K562 (cell line): ENCODE data around the gene MALSU1. TPM values are rescaled to one million over a fixed set of nuclear protein-coding genes. Genes with fewer than 3 reads are reported as not detected.

Experiments used
- ATAC-seq: fragments of 200-7000 bp; cut with Tn5 transposase; 3 replicates; pipeline ENCODE4 v1.9.1; 2020; ENCODE audit warnings: moderate library complexity
- BruUV-seq: library from RNA; stranded (reverse); fragments of 400-500 nt; replicated peaks from 2 replicates; lab custom pipeline; 2021; lab: Mats Ljungman, UMichigan
- CTCF ChIA-PET: fragments of 300-600 bp; formaldehyde crosslinking; extraction: SDS; loops from one replicate; lab custom pipeline; 2021; ENCODE audit warnings: low intra/inter-chr PET ratio; lab: Yijun Ruan, JAX
- POLR2A ChIA-PET: fragments of 300-600, 350-650 bp; sonication (Branson Sonifier 250); formaldehyde crosslinking; extraction: SDS; loops from one replicate; lab custom pipeline; 2021; ENCODE audit warnings: antibody characterized with exemption, inconsistent platforms; lab: Yijun Ruan, JAX
- DNase-seq, 4 experiments: peaks; one replicate each; pipeline versions ENCODE4 v3.0.0 to v3.0.0-alpha.2; 2011 to 2018; ENCODE audit warnings: low spot score in 3 of 4, mixed read lengths in 3 of 4; ENCODE audit errors: extremely low read depth in 1 of 4
- FAIRE-seq: peaks from 2 replicates; lab custom pipeline; 2011; peaks lifted over from hg19 to GRCh38; lab: Jason Lieb, UNC
- H2AFZ ChIP-seq: 2 replicates; pipeline ENCODE4 v1.6.0; 2011; ENCODE audit warnings: low read depth, low read length, control low read depth, inconsistent platforms
- H3K27ac ChIP-seq: fragments of 200-600 bp; 3 replicates; pipeline ENCODE4 v1.8.0; 2011; ENCODE audit warnings: low read depth, mild to moderate bottlenecking, control low read depth, inconsistent platforms, low read length, moderate library complexity, mixed read lengths; ENCODE audit errors: extremely low read depth
- H3K27me3 ChIP-seq, 2 experiments: fragments of 300-600 bp in 1 of 2; 2 replicates in 1 of 2; 3 replicates in 1 of 2; pipeline versions ENCODE4 v1.6.0 to v1.8.0; 2011; ENCODE audit warnings: inconsistent platforms in 2 of 2, low read length in 2 of 2, mild to moderate bottlenecking in 1 of 2, mixed read lengths in 1 of 2, moderate library complexity in 1 of 2; ENCODE audit not compliant: control insufficient read depth in 2 of 2, insufficient read depth in 2 of 2
- H3K36me3 ChIP-seq: fragments of 300-600 bp; 3 replicates; pipeline ENCODE4 v1.8.0; 2011; ENCODE audit warnings: mild to moderate bottlenecking, low read length, inconsistent platforms; ENCODE audit not compliant: control insufficient read depth, insufficient read depth
- H3K4me1 ChIP-seq, 2 experiments: fragments of 200-600 bp in 1 of 2; replicated peaks in 1 of 2; 2 replicates in 1 of 2; 3 replicates in 1 of 2; pipeline versions ENCODE4 v1.5.1 to v1.8.0; 2011; ENCODE audit warnings: inconsistent platforms in 2 of 2, low read length in 2 of 2, mild to moderate bottlenecking in 1 of 2, mixed read lengths in 1 of 2, moderate library complexity in 1 of 2; ENCODE audit not compliant: control insufficient read depth in 2 of 2, insufficient read depth in 2 of 2
- H3K4me2 ChIP-seq: 2 replicates; pipeline ENCODE4 v1.6.1; 2011; ENCODE audit warnings: low read length, control low read depth, inconsistent platforms, mixed read lengths; ENCODE audit not compliant: insufficient read depth
- H3K4me3 ChIP-seq: fragments of 200-600 bp; sonication (generic), shearing (Covaris generic); 2 replicates; pipeline ENCODE4 v1.5.1; 2016; ENCODE audit warnings: control low read depth, inconsistent platforms
- H3K79me2 ChIP-seq: fragments of 200-600 bp; 3 replicates; pipeline ENCODE4 v1.8.0; 2011; ENCODE audit warnings: low read length, inconsistent platforms; ENCODE audit not compliant: control insufficient read depth, insufficient read depth
- H3K9ac ChIP-seq, 2 experiments: 2 replicates each; pipeline versions ENCODE4 v1.6.0 to v1.6.1; 2011; ENCODE audit warnings: low read depth in 2 of 2, low read length in 2 of 2, control low read depth in 1 of 2, inconsistent platforms in 1 of 2, mild to moderate bottlenecking in 1 of 2, mixed read lengths in 1 of 2; ENCODE audit not compliant: insufficient read depth in 1 of 2
- H3K9me1 ChIP-seq: one replicate; pipeline ENCODE4 v1.6.0; 2011; ENCODE audit warnings: inconsistent platforms, mild to moderate bottlenecking, low read length, moderate library complexity; ENCODE audit not compliant: control insufficient read depth, insufficient read depth
- H3K9me3 ChIP-seq: replicated peaks from 2 replicates; pipeline ENCODE4 v1.5.1; 2011; ENCODE audit warnings: low read depth, low read length, inconsistent platforms; ENCODE audit not compliant: control insufficient read depth, insufficient read depth
- H4K20me1 ChIP-seq: replicated peaks from 2 replicates; pipeline ENCODE4 v1.6.1; 2011; ENCODE audit warnings: low read length, inconsistent platforms, mixed read lengths; ENCODE audit not compliant: control insufficient read depth, insufficient read depth
- ARNT ChIP-seq, 2 experiments: fragments of 450-650 bp; IDR thresholded peaks; 2 replicates each; pipeline ENCODE4 v1.6.1; 2016; ENCODE audit warnings: mild to moderate bottlenecking in 1 of 2
- EP300 ChIP-seq: IDR thresholded peaks from 2 replicates; pipeline ENCODE4 v1.6.1; 2012; ENCODE audit warnings: low read length, improper control_type of control experiment
- NBN ChIP-seq: fragments of 450-650 bp; IDR thresholded peaks from 2 replicates; pipeline ENCODE4 v1.6.1; 2016; ENCODE audit warnings: low read depth, mild to moderate bottlenecking
- NFIC ChIP-seq: fragments of 450-650 bp; IDR thresholded peaks from 2 replicates; pipeline ENCODE4 v1.6.1; 2017; ENCODE audit warnings: mild to moderate bottlenecking, inconsistent platforms
- NR2C1 ChIP-seq, 2 experiments: fragments of 450-650 bp; IDR thresholded peaks; 2 replicates each; pipeline ENCODE4 v1.6.1; 2017; ENCODE audit warnings: mild to moderate bottlenecking in 2 of 2, antibody characterized with exemption in 1 of 2, inconsistent platforms in 1 of 2, missing compliant biosample characterization in 1 of 2, missing genetic modification characterization in 1 of 2
- RBM39 ChIP-seq: fragments of 200-400 bp; formaldehyde crosslinking; optimal IDR thresholded peaks from 2 replicates; pipeline ENCODE3; 2018; ENCODE audit warnings: low read depth, low read length
- RUNX1 ChIP-seq: sonication (generic); IDR thresholded peaks from 2 replicates; pipeline ENCODE4 v1.6.1; 2016; ENCODE audit warnings: antibody characterized with exemption, low read depth
- ZFPM2 ChIP-seq: fragments of 250-450 bp; sonication (Bioruptor Pico); IDR thresholded peaks from 2 replicates; pipeline ENCODE4 v1.5.1; 2022; ENCODE audit warnings: mild to moderate bottlenecking
- ZNF639 ChIP-seq, 2 experiments: fragments of 200-800 bp in 1 of 2; sonication (Bioruptor generic) in 1 of 2; sonication (generic) in 1 of 2; formaldehyde crosslinking in 1 of 2; IDR thresholded peaks in 1 of 2; conservative IDR thresholded peaks in 1 of 2; 2 replicates each; pipeline versions ENCODE4 v1.5.0 to v1.6.1; 2016 to 2020; ENCODE audit warnings: missing compliant biosample characterization in 1 of 2, missing genetic modification characterization in 1 of 2, missing genetic modification reagents in 1 of 2
- WGBS: fragments of 100-300 bp; shearing (Covaris generic); methylation state at CpG from one replicate; pipeline ENCODE4 v1.1.6; 2016; ENCODE audit warnings: low coverage, mixed read lengths; ENCODE audit not compliant: insufficient coverage; ENCODE audit errors: missing lambda C conversion rate; 5-methylcytosine and 5-hydroxymethylcytosine counted together
- in situ Hi-C: fragments of 300-500 bp; cut with MboI; formaldehyde crosslinking; loops from 4 replicates; pipeline ENCODE4 v1.15.0; 2018; ENCODE audit warnings: inconsistent platforms, mixed read lengths
- intact Hi-C: fragments of 100-400 bp; cut with micrococcal nuclease; formaldehyde crosslinking; loops from 2 replicates; pipeline ENCODE4 v1.14.2; 2022
- polyA plus RNA-seq, 8 experiments: library from polyadenylated mRNA; depleted of rRNA in 4 of 8; stranded (reverse) in 5 of 8; unstranded in 3 of 8; fragments of >200 nt; fragmentation: Nextera tagmentation in 2 of 8; fragmentation: Illumina TruSeq in 1 of 8; extraction: Ambion mirVana in 2 of 8; extraction: Trizol in 1 of 8; gene quantifications; 2 replicates each; pipeline versions ENCODE4 v1.2.1 to v1.2.3, GENCODE V29; 2011 to 2014; ENCODE audit warnings: inconsistent platforms in 1 of 8, missing spikeins in 1 of 8
- total RNA-seq, 7 experiments: library from RNA; depleted of rRNA in 6 of 7; stranded (reverse); fragments of >200 nt in 6 of 7; fragmentation: Illumina TruSeq in 2 of 7; extraction: Trizol in 2 of 7; gene quantifications; 2 replicates each; pipeline versions ENCODE4 v1.2.1 to v1.2.3, GENCODE V29; 2011 to 2021; ENCODE audit warnings: low replicate concordance in 1 of 7
- TF ChIP-seq, protein P1 (sequence below): sonication (generic); formaldehyde crosslinking; IDR thresholded peaks from 2 replicates; pipeline ENCODE4 v1.8.0; 2022; ENCODE audit warnings: mild to moderate bottlenecking, missing genetic modification reagents
- TF ChIP-seq, protein P2 (sequence below), 2 experiments: fragments of 450-650 bp; IDR thresholded peaks; 2 replicates each; pipeline ENCODE4 v1.6.1; 2018; ENCODE audit warnings: mild to moderate bottlenecking in 2 of 2, low read depth in 1 of 2; ENCODE audit not compliant: partially characterized antibody in 2 of 2

MALSU1 gene
- total and polyA plus RNA-seq, 9 of the 15 experiments (the other 6 are each of a cell fraction or from before 2014, with no cell fraction given), result 12.3 to 308 (median 81.2) TPM

- 31% methylated on average over 3 of the region's 3 CpGs for WGBS
- no peak for DNase-seq
- in situ Hi-C loops, result no loop called here
- no TSS peak for BruUV-seq
- POLR2A ChIA-PET, result interaction anchor here (0.6 to 1.3 kb wide), 2 partner anchors 13 to 289 kb away, joined by 3 to 5 read pairs; no protein-coding TSS in a partner anchor
- H3K9me3 ChIP-seq, result no peaks in the 10 kb centered on the region
- no peak overlapping the region for H3K4me2 ChIP-seq
- no peaks in the 10 kb centered on the region for H3K79me2 ChIP-seq
- no peaks in the 10 kb centered on the region for H3K27me3 ChIP-seq
- H2AFZ ChIP-seq, result no peak overlapping the region
- H3K9me1 ChIP-seq, result no peaks in the 10 kb centered on the region
- no peaks in the 10 kb centered on the region for H3K4me1 ChIP-seq
- ATAC-seq, result no peak
- no peak overlapping the region for H3K27ac ChIP-seq
- CTCF ChIA-PET, result no interaction called here
- no peaks in the 10 kb centered on the region for H3K36me3 ChIP-seq
- intact Hi-C loops, result no loop called here
- no peak overlapping the region; a peak in 1 of 4 replicates for H3K9ac ChIP-seq
- no peak for FAIRE-seq
- H4K20me1 ChIP-seq, result no peaks in the 10 kb centered on the region
- H3K4me3 ChIP-seq, result no peak overlapping the region
- no peak for TF ChIP-seq ARNT (IDR thresholded peaks at IDR 0.05)
- TF ChIP-seq NBN, result no peak
- TF ChIP-seq RUNX1, result no peak
- TF ChIP-seq ZFPM2 (CRISPR knock-in tag), result no peak
- no peak for TF ChIP-seq ZNF639 (CRISPR knock-in tag; conservative IDR thresholded peaks at IDR 0.05 in 1 of 2, IDR thresholded peaks at IDR 0.05 in 1 of 2)
- no peak for TF ChIP-seq NR2C1 (IDR thresholded peaks at IDR 0.05)
- TF ChIP-seq NR2C1 (tag; IDR thresholded peaks at IDR 0.05), result no peak
- TF ChIP-seq NFIC, result no peak
- TF ChIP-seq, protein P1, sequence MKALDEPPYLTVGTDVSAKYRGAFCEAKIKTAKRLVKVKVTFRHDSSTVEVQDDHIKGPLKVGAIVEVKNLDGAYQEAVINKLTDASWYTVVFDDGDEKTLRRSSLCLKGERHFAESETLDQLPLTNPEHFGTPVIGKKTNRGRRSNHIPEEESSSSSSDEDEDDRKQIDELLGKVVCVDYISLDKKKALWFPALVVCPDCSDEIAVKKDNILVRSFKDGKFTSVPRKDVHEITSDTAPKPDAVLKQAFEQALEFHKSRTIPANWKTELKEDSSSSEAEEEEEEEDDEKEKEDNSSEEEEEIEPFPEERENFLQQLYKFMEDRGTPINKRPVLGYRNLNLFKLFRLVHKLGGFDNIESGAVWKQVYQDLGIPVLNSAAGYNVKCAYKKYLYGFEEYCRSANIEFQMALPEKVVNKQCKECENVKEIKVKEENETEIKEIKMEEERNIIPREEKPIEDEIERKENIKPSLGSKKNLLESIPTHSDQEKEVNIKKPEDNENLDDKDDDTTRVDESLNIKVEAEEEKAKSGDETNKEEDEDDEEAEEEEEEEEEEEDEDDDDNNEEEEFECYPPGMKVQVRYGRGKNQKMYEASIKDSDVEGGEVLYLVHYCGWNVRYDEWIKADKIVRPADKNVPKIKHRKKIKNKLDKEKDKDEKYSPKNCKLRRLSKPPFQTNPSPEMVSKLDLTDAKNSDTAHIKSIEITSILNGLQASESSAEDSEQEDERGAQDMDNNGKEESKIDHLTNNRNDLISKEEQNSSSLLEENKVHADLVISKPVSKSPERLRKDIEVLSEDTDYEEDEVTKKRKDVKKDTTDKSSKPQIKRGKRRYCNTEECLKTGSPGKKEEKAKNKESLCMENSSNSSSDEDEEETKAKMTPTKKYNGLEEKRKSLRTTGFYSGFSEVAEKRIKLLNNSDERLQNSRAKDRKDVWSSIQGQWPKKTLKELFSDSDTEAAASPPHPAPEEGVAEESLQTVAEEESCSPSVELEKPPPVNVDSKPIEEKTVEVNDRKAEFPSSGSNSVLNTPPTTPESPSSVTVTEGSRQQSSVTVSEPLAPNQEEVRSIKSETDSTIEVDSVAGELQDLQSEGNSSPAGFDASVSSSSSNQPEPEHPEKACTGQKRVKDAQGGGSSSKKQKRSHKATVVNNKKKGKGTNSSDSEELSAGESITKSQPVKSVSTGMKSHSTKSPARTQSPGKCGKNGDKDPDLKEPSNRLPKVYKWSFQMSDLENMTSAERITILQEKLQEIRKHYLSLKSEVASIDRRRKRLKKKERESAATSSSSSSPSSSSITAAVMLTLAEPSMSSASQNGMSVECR (CRISPR knock-in tag), result no peak
- TF ChIP-seq EP300, result no peak
- TF ChIP-seq, protein P2, sequence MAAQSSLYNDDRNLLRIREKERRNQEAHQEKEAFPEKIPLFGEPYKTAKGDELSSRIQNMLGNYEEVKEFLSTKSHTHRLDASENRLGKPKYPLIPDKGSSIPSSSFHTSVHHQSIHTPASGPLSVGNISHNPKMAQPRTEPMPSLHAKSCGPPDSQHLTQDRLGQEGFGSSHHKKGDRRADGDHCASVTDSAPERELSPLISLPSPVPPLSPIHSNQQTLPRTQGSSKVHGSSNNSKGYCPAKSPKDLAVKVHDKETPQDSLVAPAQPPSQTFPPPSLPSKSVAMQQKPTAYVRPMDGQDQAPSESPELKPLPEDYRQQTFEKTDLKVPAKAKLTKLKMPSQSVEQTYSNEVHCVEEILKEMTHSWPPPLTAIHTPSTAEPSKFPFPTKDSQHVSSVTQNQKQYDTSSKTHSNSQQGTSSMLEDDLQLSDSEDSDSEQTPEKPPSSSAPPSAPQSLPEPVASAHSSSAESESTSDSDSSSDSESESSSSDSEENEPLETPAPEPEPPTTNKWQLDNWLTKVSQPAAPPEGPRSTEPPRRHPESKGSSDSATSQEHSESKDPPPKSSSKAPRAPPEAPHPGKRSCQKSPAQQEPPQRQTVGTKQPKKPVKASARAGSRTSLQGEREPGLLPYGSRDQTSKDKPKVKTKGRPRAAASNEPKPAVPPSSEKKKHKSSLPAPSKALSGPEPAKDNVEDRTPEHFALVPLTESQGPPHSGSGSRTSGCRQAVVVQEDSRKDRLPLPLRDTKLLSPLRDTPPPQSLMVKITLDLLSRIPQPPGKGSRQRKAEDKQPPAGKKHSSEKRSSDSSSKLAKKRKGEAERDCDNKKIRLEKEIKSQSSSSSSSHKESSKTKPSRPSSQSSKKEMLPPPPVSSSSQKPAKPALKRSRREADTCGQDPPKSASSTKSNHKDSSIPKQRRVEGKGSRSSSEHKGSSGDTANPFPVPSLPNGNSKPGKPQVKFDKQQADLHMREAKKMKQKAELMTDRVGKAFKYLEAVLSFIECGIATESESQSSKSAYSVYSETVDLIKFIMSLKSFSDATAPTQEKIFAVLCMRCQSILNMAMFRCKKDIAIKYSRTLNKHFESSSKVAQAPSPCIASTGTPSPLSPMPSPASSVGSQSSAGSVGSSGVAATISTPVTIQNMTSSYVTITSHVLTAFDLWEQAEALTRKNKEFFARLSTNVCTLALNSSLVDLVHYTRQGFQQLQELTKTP (IDR thresholded peaks at IDR 0.05; ENCODE audit: low read depth in 1 of 2, partially characterized antibody in 2 of 2), result no peak
- no peak for TF ChIP-seq RBM39
These were observed 7.1 kb upstream of the MALSU1 start for GRCh38 chr7:23291957-23292560.
